Stimulated activated CD8-positive, alpha-beta memory T cell treated with anti-CD3 and anti-CD28 coated beads, Interleukin-4, amount 100 ng/mL, for 4 hours (primary cell): ENCODE data around the gene TMEM117.
"Not testable (repeated sequence)": the region's sequence is repeated elsewhere in the genome, so short reads cannot be mapped to it uniquely, and the experiment has no call there.

Source experiments
- DNase-seq, 2 donors: peaks; one replicate each; pipeline ENCODE4 v3.0.0-alpha.2; 2020; ENCODE audit warnings: low read depth in 2 of 2, low spot score in 1 of 2

TMEM117 gene

GRCh38 chr12:44370982-44371381, 535.1 kb downstream of the TMEM117 start:
- no peak for DNase-seq

GRCh38 chr12:44372259-44372658, 536.4 kb downstream of the TMEM117 start:
- no peak for DNase-seq

GRCh38 chr12:44375694-44376093, 539.8 kb downstream of the TMEM117 start:
- DNase-seq: no peak

GRCh38 chr12:44377443-44378187, 541.7 kb downstream of the TMEM117 start:
- DNase-seq: no peak

GRCh38 chr12:44379113-44379512, 543.2 kb downstream of the TMEM117 start:
- not testable (repeated sequence) for DNase-seq

- DNase-seq: no peak
Measured at GRCh38 chr12:44379831-44380230, 544.0 kb downstream of the TMEM117 start.

- DNase-seq: no peak
Measured at GRCh38 chr12:44380861-44381260, 545.0 kb downstream of the TMEM117 start.

GRCh38 chr12:44381341-44381740, 545.5 kb downstream of the TMEM117 start:
- DNase-seq: no peak

- no peak for DNase-seq
Measured at GRCh38 chr12:44384136-44384535, 548.3 kb downstream of the TMEM117 start.

GRCh38 chr12:44385964-44386363, 550.1 kb downstream of the TMEM117 start:
- DNase-seq: no peak

- DNase-seq: no peak
Measured at GRCh38 chr12:44387581-44387980, 551.7 kb downstream of the TMEM117 start.

- DNase-seq: no peak
Measured at GRCh38 chr12:44389038-44389437, 553.2 kb downstream of the TMEM117 start.

- no peak for DNase-seq
Measured at GRCh38 chr12:44389896-44390295, 554.0 kb downstream of the TMEM117 start.

GRCh38 chr12:44397631-44398030, 561.8 kb downstream of the TMEM117 start:
- no peak for DNase-seq

GRCh38 chr12:44403185-44403584, 567.3 kb downstream of the TMEM117 start:
- no peak for DNase-seq

GRCh38 chr12:44405297-44405696, 569.4 kb downstream of the TMEM117 start:
- no peak for DNase-seq

- no peak for DNase-seq
Measured at GRCh38 chr12:44422559-44422958, 586.7 kb downstream of the TMEM117 start.

- DNase-seq: no peak
Measured at GRCh38 chr12:44428825-44429224, 592.9 kb downstream of the TMEM117 start.

GRCh38 chr12:44431647-44432343, 595.9 kb downstream of the TMEM117 start:
- DNase-seq: no peak

GRCh38 chr12:44433659-44434058, 597.8 kb downstream of the TMEM117 start:
- DNase-seq: no peak

GRCh38 chr12:44436756-44437155, 600.9 kb downstream of the TMEM117 start:
- DNase-seq: no peak
